SU-DHL-6 (cell line): ENCODE data around the gene ATRNL1.

Experiments
- H2AFZ ChIP-seq: fragments of 200-600 bp; sonication (generic); 2 replicates; pipeline ENCODE4 v1.6.1; 2014; ENCODE audit warnings: low read depth, mild to moderate bottlenecking, moderate library complexity, mixed read lengths, antibody characterized with exemption, low read length; ENCODE audit not compliant: severe bottlenecking
- H3F3A ChIP-seq: fragments of 200-600 bp; shearing (Covaris generic); 2 replicates; pipeline ENCODE4 v1.6.0; 2016; ENCODE audit warnings: antibody characterized with exemption, mild to moderate bottlenecking; ENCODE audit not compliant: insufficient read depth
- H3K27ac ChIP-seq: fragments of 200-600 bp; sonication (generic); 2 replicates; pipeline ENCODE4 v1.5.1; 2016; ENCODE audit warnings: low read depth, mild to moderate bottlenecking, low read length, moderate library complexity, mixed read lengths
- H3K27me3 ChIP-seq: fragments of 200-600 bp; sonication (generic), shearing (Covaris generic); 2 replicates; pipeline ENCODE4 v1.6.0; 2014; ENCODE audit warnings: mild to moderate bottlenecking, low read length
- H3K36me3 ChIP-seq: fragments of 200-600 bp; sonication (generic); 2 replicates; pipeline ENCODE4 v1.6.1; 2014; ENCODE audit warnings: mild to moderate bottlenecking, low read length, mixed read lengths
- H3K4me2 ChIP-seq: fragments of 300-600, 200-600 bp; shearing (Covaris generic), sonication (generic); 2 replicates; pipeline ENCODE4 v1.6.0; 2014; ENCODE audit warnings: low read length, low read depth, mild to moderate bottlenecking; ENCODE audit not compliant: poor library complexity, severe bottlenecking
- H3K4me3 ChIP-seq: fragments of 200-600 bp; sonication (generic); 2 replicates; pipeline ENCODE4 v1.5.1; 2014; ENCODE audit warnings: antibody characterized with exemption, low read length, mild to moderate bottlenecking, mixed read lengths; ENCODE audit not compliant: insufficient read depth, poor library complexity, severe bottlenecking
- H3K79me2 ChIP-seq: fragments of 200-600 bp; sonication (generic); 2 replicates; pipeline ENCODE4 v1.6.1; 2014; ENCODE audit warnings: mild to moderate bottlenecking, low read length, moderate library complexity; ENCODE audit not compliant: insufficient read depth
- H3K9ac ChIP-seq: fragments of 200-600 bp; sonication (generic); 2 replicates; pipeline ENCODE4 v1.7.0; 2014; ENCODE audit warnings: mild to moderate bottlenecking, low read length
- H3K9me2 ChIP-seq: fragments of 200-600 bp; sonication (generic); replicated peaks from 2 replicates; pipeline ENCODE4 v1.6.1; 2014; ENCODE audit warnings: low read length; ENCODE audit not compliant: insufficient read depth
- H3K9me3 ChIP-seq: fragments of 200-600 bp; sonication (generic); 2 replicates; pipeline ENCODE4 v1.6.1; 2014; ENCODE audit warnings: low read length, mixed read lengths; ENCODE audit not compliant: insufficient read depth
- H4K20me1 ChIP-seq: fragments of 200-600 bp; sonication (generic); 2 replicates; pipeline ENCODE4 v1.6.1; 2014; ENCODE audit warnings: low read depth, mild to moderate bottlenecking, antibody characterized with exemption, low read length, moderate library complexity, mixed read lengths
- CTCF ChIP-seq: fragments of 200-600 bp; sonication (generic); IDR thresholded peaks from one replicate; pipeline ENCODE4 v1.5.1; 2017; ENCODE audit warnings: antibody characterized with exemption, mild to moderate bottlenecking, low read length, moderate library complexity; ENCODE audit not compliant: insufficient read depth, poor library complexity, severe bottlenecking
- EZH2phosphoT487 ChIP-seq: fragments of 200-600 bp; sonication (generic), shearing (Covaris generic); conservative IDR thresholded peaks from 2 replicates; pipeline ENCODE4 v1.6.1; 2018; ENCODE audit warnings: mild to moderate bottlenecking, antibody characterized with exemption, low read length, moderate library complexity, mixed read lengths

Gene ATRNL1

GRCh38 chr10:115845921-115846320 lies 752.8 kb downstream of the ATRNL1 start:
- Histone ChIP-seq H2AFZ (no peak overlapping the region), H3K36me3 (no peaks in the 10 kb centered on the region), H3K9me2 (no peaks in the 10 kb centered on the region), H3K27me3 (no peaks in the 10 kb centered on the region), H3K4me2 (no peak overlapping the region), H3K9me3 (no peaks in the 10 kb centered on the region), H3K27ac (no peak overlapping the region), H3K4me3 (no peak overlapping the region), H4K20me1 (no peaks in the 10 kb centered on the region), H3F3A (no peaks in the 10 kb centered on the region), H3K79me2 (no peaks in the 10 kb centered on the region), H3K9ac (no peak overlapping the region)
- TF ChIP-seq EZH2phosphoT487 (no peak), CTCF (no peak)

- Histone ChIP-seq H2AFZ (no peak overlapping the region), H3K9me2 (no peaks in the 10 kb centered on the region), H3K4me2 (no peak overlapping the region), H3K4me3 (no peak overlapping the region), H3K79me2 (no peaks in the 10 kb centered on the region), H3K27me3 (no peaks in the 10 kb centered on the region), H4K20me1 (no peaks in the 10 kb centered on the region), H3F3A (no peaks in the 10 kb centered on the region), H3K9me3 (no peaks in the 10 kb centered on the region), H3K27ac (no peak overlapping the region), H3K9ac (no peak overlapping the region), H3K36me3 (no peaks in the 10 kb centered on the region)
- no peak for TF ChIP-seq EZH2phosphoT487
- TF ChIP-seq CTCF, result no peak
Measured at GRCh38 chr10:115846528-115846927, 753.4 kb downstream of the ATRNL1 start.

GRCh38 chr10:115849197-115849596 lies 756.0 kb downstream of the ATRNL1 start:
- Histone ChIP-seq H2AFZ (no peak overlapping the region), H3K4me3 (no peak overlapping the region), H3K9ac (no peak overlapping the region), H4K20me1 (no peaks in the 10 kb centered on the region), H3K9me3 (no peaks in the 10 kb centered on the region), H3F3A (no peaks in the 10 kb centered on the region), H3K36me3 (no peaks in the 10 kb centered on the region), H3K4me2 (no peak overlapping the region), H3K27me3 (no peaks in the 10 kb centered on the region), H3K79me2 (no peaks in the 10 kb centered on the region), H3K27ac (no peak overlapping the region), H3K9me2 (no peaks in the 10 kb centered on the region)
- TF ChIP-seq CTCF, result no peak
- no peak for TF ChIP-seq EZH2phosphoT487
